H1 (cell line): ENCODE results near the gene NPS. TPM values are rescaled to one million over a fixed set of nuclear protein-coding genes. Genes with fewer than 3 reads are reported as not detected.

Source experiments
- CHD7 ChIP-seq: fragments of 300-600 bp; sonication (generic); IDR thresholded peaks from 2 replicates; pipeline ENCODE4 v1.7.1; 2012; ENCODE audit warnings: low read length, moderate library complexity, mild to moderate bottlenecking, inconsistent platforms; ENCODE audit not compliant: insufficient replicate concordance
- HDAC6 ChIP-seq: IDR thresholded peaks from one replicate; pipeline ENCODE4 v1.7.1; 2012; ENCODE audit warnings: low read depth, mild to moderate bottlenecking, inconsistent platforms, low read length, moderate library complexity
- polyA plus RNA-seq, 7 experiments: library from polyadenylated mRNA; depleted of rRNA in 3 of 7; stranded (reverse) in 5 of 7; unstranded in 2 of 7; fragments of >200 nt in 5 of 7; fragments of 200-250 nt in 2 of 7; gene quantifications; 1 replicate in 5 of 7; 2 replicates in 1 of 7; 4 replicates in 1 of 7; pipeline versions ENCODE4 v1.2.1 to v1.2.3, GENCODE V29; 2011 to 2013; ENCODE audit warnings: missing spikeins in 2 of 7, mixed read lengths in 2 of 7
- total RNA-seq: library from RNA; stranded (reverse); fragmentation: NEBNext Ultra II Directional; extraction: Animal tissue kit (Norgen Biotek cat#: 25700); gene quantifications from 2 replicates; pipeline ENCODE4 v1.2.1, GENCODE V29; 2021

Gene NPS
- total and polyA plus RNA-seq, 2 of the 8 experiments (the other 6 are each of a cell fraction or from before 2014, with no cell fraction given) = not detected

- TF ChIP-seq CHD7 = no peak
- TF ChIP-seq HDAC6 = no peak
Observed at GRCh38 chr10:127548022-127548421, 1.1 kb upstream of the NPS start (continued).
